ENCODE data around the gene NSDHL.
"Not testable (repeated sequence)": the region's sequence is repeated elsewhere in the genome, so short reads cannot be mapped to it uniquely, and the experiment has no call there.

NSDHL gene

DNA sequence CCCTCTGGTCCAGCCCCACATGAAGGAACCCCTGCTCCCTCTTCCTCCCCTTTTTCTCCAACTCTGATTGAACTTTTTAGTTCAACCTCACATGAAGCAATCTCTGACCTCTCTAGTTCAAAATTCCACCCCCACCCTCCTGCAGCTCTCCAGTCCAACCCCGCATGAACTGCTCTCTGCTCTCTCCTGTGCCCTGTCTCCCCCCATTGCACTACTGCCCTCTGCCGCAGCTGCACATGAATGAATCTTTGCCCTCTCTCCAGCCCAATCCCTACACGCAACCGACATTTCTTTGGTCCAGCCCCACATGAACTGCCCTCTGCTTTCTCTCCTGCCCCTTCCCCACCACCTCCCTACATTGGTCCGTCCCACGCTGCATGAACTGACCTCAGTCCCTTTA, 7.2 kb upstream of the NSDHL start:
- Mint-ChIP-seq H3K4me3 (no peak overlapping the region), H3K36me3 (ENCODE audit: low read depth) (no peaks in the 10 kb centered on the region), H3K27ac (no peak overlapping the region), H3K4me1 (ENCODE audit: low read depth) (peaks cover 1% of the 10 kb centered on the region), H3K9me3 (no peaks in the 10 kb centered on the region), H3K27me3 (ENCODE audit: low read depth) (peaks cover 3% of the 10 kb centered on the region)
- DNase-seq (ENCODE audit: low spot score), result no peak

DNA sequence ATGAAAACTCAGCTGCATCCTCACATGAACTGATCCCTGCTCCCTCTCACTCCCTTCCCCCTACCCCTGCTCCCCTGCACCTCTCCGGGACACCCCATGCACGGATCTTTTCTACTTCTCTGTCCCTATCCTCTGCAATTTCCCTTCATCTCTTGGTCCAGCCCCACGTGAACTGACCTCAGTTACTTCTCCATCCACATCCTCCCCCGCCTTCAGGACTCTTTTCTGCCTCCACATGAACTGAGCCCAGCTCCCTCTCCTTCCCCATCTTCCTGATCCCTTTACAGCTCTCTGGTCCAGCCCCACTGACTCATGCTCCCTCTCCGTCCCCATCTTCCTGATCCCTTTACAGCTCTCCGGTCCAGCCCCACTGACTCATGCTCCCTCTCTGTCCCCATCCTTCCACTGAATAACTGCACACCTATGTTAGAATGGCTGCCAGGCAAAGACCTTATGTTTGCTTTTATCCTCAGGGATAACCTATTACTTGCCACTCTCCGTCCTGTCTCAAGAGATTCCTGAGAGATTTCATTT, 6.0 kb upstream of the NSDHL start:
- peaks cover 4% of the 10 kb centered on the region for H3K4me1 Mint-ChIP-seq (ENCODE audit: low read depth)
- H3K36me3 Mint-ChIP-seq (ENCODE audit: low read depth), result no peaks in the 10 kb centered on the region
- H3K27me3 Mint-ChIP-seq (ENCODE audit: low read depth), result peaks cover 3% of the 10 kb centered on the region
- no peaks in the 10 kb centered on the region for H3K9me3 Mint-ChIP-seq
- H3K27ac Mint-ChIP-seq, result no peak overlapping the region
- no peak overlapping the region for H3K4me3 Mint-ChIP-seq
- DNase-seq (ENCODE audit: low spot score), result no peak

DNA sequence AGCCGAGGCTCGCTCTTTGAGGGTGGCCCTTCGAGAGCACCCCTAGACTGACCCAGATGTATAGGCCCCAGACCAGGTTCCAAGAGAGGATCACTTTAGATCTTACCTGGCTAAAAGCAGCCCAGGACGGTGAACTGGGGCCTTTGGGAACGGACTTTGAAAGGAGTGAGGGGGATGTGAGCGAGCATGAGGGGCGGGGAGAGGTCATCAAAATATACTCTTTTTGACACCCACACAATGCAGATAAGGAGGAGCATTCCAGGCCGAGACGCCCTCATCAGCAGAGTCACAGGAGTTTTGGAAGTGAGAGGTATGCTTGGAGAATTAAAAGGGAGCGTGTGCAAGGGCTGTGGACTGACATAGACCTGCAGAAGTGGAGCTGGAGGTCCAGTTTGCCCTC, 528 bp downstream of the NSDHL start:
- peak overlapping the region; percentile 95 for H3K27ac Mint-ChIP-seq
- H3K27me3 Mint-ChIP-seq (ENCODE audit: low read depth), result no peaks in the 10 kb centered on the region
- H3K36me3 Mint-ChIP-seq (ENCODE audit: low read depth), result peaks cover 20% of the 10 kb centered on the region
- H3K4me3 Mint-ChIP-seq, result peak overlapping the region; percentile 94
- peaks cover 18% of the 10 kb centered on the region for H3K4me1 Mint-ChIP-seq (ENCODE audit: low read depth)
- no peaks in the 10 kb centered on the region for H3K9me3 Mint-ChIP-seq
- no peak for DNase-seq (ENCODE audit: low spot score)

DNA sequence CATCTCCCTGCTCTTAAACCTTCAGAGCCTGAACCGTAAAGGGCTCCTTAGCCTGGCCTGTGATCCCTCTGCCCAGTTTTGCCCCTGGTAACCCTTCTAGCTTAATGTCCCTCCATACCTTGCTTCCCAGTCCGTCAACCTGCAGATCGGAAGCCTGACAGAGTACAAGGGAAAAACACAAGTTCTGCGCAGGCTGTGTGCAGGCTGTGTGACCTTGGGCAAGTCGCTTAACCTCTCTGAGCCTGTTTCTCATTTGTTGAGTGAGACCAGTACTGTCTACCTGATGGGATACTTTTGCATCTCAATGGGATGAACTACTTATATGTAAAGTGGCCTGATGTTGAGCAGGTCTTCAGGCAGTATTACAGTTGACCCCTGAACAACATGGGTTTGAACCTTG, 1.7 kb downstream of the NSDHL start:
- Mint-ChIP-seq H3K27me3 (ENCODE audit: low read depth) (no peaks in the 10 kb centered on the region), H3K4me1 (ENCODE audit: low read depth) (peaks cover 18% of the 10 kb centered on the region), H3K4me3 (peak overlapping the region; percentile 94), H3K9me3 (no peaks in the 10 kb centered on the region), H3K27ac (peak overlapping the region; percentile 33), H3K36me3 (ENCODE audit: low read depth) (peaks cover 27% of the 10 kb centered on the region)
- DNase-seq (ENCODE audit: low spot score), result no peak

DNA sequence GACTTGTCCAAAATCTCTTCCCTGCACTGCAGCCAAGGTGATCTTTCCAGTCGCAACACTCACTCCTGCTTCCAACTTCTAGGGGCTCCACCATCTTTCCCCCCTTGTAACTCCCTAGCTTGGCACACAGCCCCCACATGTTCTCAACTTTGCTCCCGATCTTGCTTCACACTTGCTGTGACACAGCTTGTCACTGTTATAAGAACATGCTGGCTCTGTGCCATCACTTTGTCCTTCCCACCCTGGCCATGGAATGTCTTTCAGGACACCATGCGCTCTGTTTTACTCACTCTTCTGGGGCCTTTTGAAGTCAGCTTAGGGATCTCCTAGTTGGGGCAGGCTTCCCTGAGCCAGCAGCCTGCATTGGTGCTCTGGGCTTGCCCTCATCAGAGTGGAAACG, 2.5 kb downstream of the NSDHL start:
- Mint-ChIP-seq H3K36me3 (ENCODE audit: low read depth) (peaks cover 27% of the 10 kb centered on the region), H3K4me3 (no peak overlapping the region), H3K9me3 (no peaks in the 10 kb centered on the region), H3K27ac (no peak overlapping the region), H3K27me3 (ENCODE audit: low read depth) (no peaks in the 10 kb centered on the region), H3K4me1 (ENCODE audit: low read depth) (peaks cover 21% of the 10 kb centered on the region)
- no peak for DNase-seq (ENCODE audit: low spot score)

DNA sequence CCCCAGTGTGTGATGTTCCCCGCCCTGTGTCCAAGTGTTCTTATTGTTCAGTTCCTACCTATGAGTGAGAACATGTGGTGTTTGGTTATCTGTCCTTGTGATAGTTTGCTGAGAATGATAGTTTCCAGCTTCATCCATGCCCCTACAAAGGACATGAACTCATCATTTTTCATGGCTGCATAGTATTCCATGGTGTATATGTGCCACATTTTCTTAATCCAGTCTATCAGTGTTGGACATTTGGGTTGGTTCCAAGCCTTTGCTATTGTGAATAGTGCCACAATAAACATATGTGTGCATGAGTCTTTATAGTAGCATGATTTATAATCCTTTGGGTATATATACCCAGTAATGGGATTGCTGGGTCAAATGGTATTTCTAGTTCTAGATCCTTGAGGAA, 4.6 kb downstream of the NSDHL start:
- H3K9me3 Mint-ChIP-seq; DNase-seq (ENCODE audit: low spot score); H3K27ac Mint-ChIP-seq; H3K4me3 Mint-ChIP-seq; H3K27me3 Mint-ChIP-seq (ENCODE audit: low read depth): not testable (repeated sequence)
- Mint-ChIP-seq H3K36me3 (ENCODE audit: low read depth) (peaks cover 27% of the 10 kb centered on the region), H3K4me1 (ENCODE audit: low read depth) (peaks cover 19% of the 10 kb centered on the region)

DNA sequence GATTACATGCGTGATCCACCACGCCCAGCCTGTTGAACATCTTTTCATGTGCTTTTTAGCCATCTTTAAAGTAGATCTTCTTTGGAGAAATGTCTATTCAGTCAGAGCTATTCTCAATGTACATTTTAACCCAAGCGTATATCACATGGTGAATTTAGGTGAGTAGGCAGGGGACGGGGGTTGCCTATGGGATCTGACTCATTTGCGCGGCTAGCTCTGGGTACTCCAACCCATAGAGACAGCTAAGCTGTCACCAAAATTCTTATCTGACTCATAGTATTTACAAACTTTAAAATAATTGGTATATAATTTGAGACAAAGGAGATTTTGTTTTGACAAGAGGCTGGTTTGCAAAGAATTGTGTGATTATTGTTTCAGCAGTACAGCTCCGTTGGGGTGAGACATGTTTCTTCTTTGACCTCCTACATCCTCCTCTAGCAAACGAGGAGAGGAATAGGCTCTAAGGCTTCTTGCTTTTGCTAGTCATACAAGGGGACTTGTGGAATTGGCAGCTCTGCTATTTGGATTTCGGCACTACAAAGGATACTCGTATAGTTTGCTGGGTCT, 12.0 kb downstream of the NSDHL start:
- DNase-seq (ENCODE audit: low spot score), result no peak

DNA sequence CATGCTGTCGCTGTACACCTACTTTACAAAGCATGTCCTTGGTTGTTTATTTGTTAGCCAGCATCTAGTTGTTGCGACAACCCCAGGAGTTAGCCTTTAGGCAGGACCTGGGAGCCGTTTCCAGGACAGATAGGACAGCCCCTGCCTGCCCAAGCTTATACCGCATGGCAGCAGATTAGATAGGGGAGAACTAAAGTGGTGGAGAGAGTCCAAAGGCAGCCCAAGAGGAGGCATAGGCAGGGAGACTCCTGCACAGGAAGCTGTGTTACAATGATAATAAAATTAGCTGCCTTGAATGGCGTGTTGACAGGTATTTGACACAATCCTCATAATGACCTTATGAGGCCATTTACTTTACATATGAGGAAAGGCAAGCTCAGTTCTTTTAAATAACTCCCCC, 13.0 kb downstream of the NSDHL start:
- H3K36me3 Mint-ChIP-seq (ENCODE audit: low read depth), result peaks cover 7% of the 10 kb centered on the region
- no peak overlapping the region for H3K27ac Mint-ChIP-seq
- H3K9me3 Mint-ChIP-seq, result no peaks in the 10 kb centered on the region
- no peaks in the 10 kb centered on the region for H3K27me3 Mint-ChIP-seq (ENCODE audit: low read depth)
- DNase-seq (ENCODE audit: low spot score), result no peak
- no peak overlapping the region for H3K4me3 Mint-ChIP-seq
- no peaks in the 10 kb centered on the region for H3K4me1 Mint-ChIP-seq (ENCODE audit: low read depth)

More for the DNA sequence above, 12.0 kb downstream of the NSDHL start:
- Mint-ChIP-seq H3K27ac (no peak overlapping the region), H3K4me3 (no peak overlapping the region), H3K36me3 (ENCODE audit: low read depth) (no peaks in the 10 kb centered on the region), H3K4me1 (ENCODE audit: low read depth) (peaks cover 3% of the 10 kb centered on the region), H3K27me3 (ENCODE audit: low read depth) (no peaks in the 10 kb centered on the region), H3K9me3 (no peaks in the 10 kb centered on the region)

DNA sequence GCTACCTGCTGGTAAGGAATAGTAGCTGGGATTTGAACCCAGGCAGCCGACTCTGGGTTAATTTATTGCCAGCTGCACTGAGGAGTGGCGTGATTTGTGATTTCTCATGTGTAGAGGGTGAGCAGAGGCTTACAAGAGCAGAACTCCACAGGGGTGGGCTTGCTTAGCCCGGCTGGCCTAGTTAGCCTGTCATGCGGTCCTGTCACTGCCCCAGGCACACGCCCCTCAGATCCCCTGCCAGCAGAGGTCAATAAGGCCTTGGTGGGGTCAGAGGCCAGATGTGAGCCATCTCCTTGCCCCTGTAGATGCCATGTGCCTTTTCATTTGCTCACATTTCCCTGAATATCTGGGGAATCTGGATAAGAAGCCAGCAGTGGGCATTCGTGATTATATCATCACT, 13.4 kb downstream of the NSDHL start:
- no peaks in the 10 kb centered on the region for H3K9me3 Mint-ChIP-seq
- H3K4me1 Mint-ChIP-seq (ENCODE audit: low read depth), result no peaks in the 10 kb centered on the region
- H3K27ac Mint-ChIP-seq, result no peak overlapping the region
- H3K27me3 Mint-ChIP-seq (ENCODE audit: low read depth), result no peaks in the 10 kb centered on the region
- peaks cover 9% of the 10 kb centered on the region for H3K36me3 Mint-ChIP-seq (ENCODE audit: low read depth)
- no peak for DNase-seq (ENCODE audit: low spot score)
- H3K4me3 Mint-ChIP-seq, result no peak overlapping the region

DNA sequence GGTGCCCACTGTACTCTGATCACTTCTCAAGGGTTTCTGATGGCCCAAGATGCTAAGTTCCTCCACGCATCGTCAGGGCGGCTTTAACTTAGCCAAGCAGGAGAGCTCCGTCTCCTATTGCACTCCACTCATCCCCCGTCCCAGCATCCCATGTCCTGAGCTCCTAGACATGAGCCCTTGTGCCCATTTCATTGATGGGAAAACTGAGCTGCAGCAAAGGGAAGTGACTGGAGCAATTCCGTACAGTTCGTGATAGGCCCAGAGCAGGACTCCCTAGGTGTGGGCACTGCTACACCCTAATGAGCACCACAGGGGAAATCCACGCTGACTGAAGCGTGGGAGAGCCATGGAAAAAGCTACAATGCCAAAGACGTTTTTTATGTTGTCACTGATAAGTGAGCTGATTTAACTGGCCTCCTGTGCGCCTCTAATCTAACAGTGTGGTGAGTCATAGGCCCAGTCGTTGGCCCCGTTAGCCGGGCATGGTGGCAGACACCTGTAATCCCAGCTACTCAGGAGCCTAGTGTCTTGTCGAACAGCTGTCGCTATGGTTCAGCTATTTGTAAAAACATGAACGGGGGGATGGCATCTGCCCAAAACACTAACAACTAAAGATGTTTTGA, 14.9 kb downstream of the NSDHL start:
- Mint-ChIP-seq H3K27ac (no peak overlapping the region), H3K27me3 (ENCODE audit: low read depth) (no peaks in the 10 kb centered on the region)

DNA sequence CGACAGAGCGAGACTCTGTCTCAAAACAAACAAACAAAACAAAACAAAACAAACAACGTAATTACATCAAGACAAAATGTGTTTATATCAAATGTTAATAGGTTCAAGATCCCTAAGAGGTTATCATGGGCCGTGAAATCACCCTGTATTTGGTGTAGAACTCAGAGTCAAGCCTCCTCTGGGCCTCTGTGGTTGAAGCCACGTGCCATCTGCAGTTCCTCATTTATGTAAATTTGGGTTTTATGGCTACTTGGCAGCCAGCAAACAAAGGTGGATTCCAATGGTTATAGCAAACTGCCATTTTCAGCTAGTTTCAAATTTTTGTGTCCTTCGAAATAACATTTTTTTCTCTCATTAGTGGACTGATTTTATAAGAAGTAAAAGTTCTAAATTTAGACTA, 16.4 kb downstream of the NSDHL start:
- no peaks in the 10 kb centered on the region for H3K9me3 Mint-ChIP-seq
- DNase-seq (ENCODE audit: low spot score), result no peak
- peaks cover 7% of the 10 kb centered on the region for H3K4me1 Mint-ChIP-seq (ENCODE audit: low read depth)
- H3K27ac Mint-ChIP-seq, result no peak overlapping the region
- no peak overlapping the region for H3K4me3 Mint-ChIP-seq
- H3K36me3 Mint-ChIP-seq (ENCODE audit: low read depth), result peaks cover 24% of the 10 kb centered on the region
- H3K27me3 Mint-ChIP-seq (ENCODE audit: low read depth), result no peaks in the 10 kb centered on the region

More for the DNA sequence above, 14.9 kb downstream of the NSDHL start:
- no peak for DNase-seq (ENCODE audit: low spot score)
- Mint-ChIP-seq H3K4me1 (ENCODE audit: low read depth) (peaks cover 1% of the 10 kb centered on the region), H3K9me3 (no peaks in the 10 kb centered on the region), H3K36me3 (ENCODE audit: low read depth) (peaks cover 11% of the 10 kb centered on the region), H3K4me3 (no peak overlapping the region)

DNA sequence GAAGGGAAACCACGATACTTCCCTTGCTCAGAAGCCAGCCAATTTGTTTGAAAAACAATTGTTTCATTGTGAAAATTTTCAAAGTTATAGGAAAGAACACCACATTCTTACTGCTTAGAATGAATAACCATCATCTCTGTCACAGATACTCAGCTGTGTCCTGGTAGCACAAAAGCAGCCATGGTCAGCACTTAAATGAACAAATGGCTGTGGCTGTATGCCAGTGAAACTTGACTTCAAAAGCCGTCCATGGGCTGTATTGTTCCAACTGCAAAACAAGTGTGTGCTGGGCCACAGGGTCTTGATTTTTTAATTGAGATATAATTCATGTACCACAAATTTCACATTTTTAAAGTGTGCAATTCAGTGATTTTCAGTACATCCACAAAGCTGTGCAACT, 19.6 kb downstream of the NSDHL start:
- peaks cover 28% of the 10 kb centered on the region for H3K36me3 Mint-ChIP-seq (ENCODE audit: low read depth)
- H3K9me3 Mint-ChIP-seq, result no peaks in the 10 kb centered on the region
- H3K27ac Mint-ChIP-seq, result no peak overlapping the region
- H3K4me3 Mint-ChIP-seq, result no peak overlapping the region
- no peak for DNase-seq (ENCODE audit: low spot score)
- H3K27me3 Mint-ChIP-seq (ENCODE audit: low read depth), result no peaks in the 10 kb centered on the region
- H3K4me1 Mint-ChIP-seq (ENCODE audit: low read depth), result peaks cover 10% of the 10 kb centered on the region

DNA sequence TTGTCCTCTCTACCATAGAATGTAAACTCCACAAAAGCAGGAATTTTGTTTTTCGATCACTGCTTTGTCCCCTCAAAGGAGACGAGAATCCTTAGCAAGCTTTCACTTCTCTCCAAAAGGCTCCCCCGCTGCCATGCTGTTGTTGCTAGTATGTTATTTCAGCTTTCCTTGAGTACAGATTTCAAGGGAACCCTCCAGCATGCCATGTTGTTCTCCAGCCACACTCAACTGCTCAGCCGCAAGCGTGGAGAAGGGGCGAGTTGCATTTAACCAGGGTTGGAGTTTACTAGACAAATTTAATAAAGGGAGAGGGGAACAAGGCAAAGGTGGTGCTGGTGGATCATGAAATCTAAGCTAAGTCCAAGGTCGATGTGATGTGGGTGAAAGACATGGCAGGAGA, 23.1 kb downstream of the NSDHL start:
- no peak for DNase-seq (ENCODE audit: low spot score)
- H3K36me3 Mint-ChIP-seq (ENCODE audit: low read depth), result peaks cover 22% of the 10 kb centered on the region
- H3K9me3 Mint-ChIP-seq, result no peaks in the 10 kb centered on the region
- H3K27me3 Mint-ChIP-seq (ENCODE audit: low read depth), result no peaks in the 10 kb centered on the region
- H3K27ac Mint-ChIP-seq, result no peak overlapping the region
- peaks cover 10% of the 10 kb centered on the region for H3K4me1 Mint-ChIP-seq (ENCODE audit: low read depth)
- H3K4me3 Mint-ChIP-seq, result no peak overlapping the region

DNA sequence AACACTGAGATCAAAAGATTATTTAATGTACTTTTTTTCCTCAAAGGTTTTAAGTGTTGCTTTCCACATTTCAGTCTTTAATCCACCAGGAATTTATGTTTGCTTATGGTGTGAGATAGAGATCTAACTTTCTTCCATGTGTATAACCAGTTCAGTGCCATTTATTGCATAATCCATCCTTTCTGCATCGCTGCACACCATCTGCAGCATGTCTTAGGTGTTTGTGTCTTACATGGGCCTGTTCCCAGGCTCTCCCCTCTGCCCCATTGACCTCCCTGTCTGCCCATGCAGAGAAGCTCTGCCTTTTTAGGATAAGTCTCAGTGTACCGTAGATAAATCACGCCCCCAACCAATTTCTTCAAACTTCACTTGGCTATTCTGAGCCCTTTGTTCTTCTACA, 30.3 kb downstream of the NSDHL start:
- H3K36me3 Mint-ChIP-seq (ENCODE audit: low read depth), result peaks cover 9% of the 10 kb centered on the region
- no peak for DNase-seq (ENCODE audit: low spot score)

DNA sequence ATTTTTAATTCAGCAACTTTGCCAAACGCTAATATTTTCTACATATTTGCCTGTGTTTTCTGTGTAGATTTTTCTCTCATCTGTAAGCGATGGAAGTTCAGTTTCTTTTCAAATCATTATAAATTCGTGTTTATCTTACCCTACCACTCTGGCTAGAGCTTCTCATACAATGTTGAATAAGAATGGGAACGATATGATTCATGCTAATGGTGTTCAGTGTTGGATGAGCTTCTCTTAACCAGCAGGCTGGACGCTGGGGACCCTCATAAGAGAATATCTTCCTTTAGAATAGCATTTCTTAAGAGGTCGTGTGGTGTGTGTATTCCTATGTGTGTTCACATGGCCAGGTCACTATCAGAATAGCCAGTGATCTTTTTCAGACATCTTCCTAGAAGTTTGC, 31.0 kb downstream of the NSDHL start:
- Mint-ChIP-seq H3K4me1 (ENCODE audit: low read depth) (no peaks in the 10 kb centered on the region), H3K9me3 (no peaks in the 10 kb centered on the region), H3K27me3 (ENCODE audit: low read depth) (no peaks in the 10 kb centered on the region), H3K27ac (no peak overlapping the region), H3K36me3 (ENCODE audit: low read depth) (peaks cover 9% of the 10 kb centered on the region), H3K4me3 (no peak overlapping the region)
- DNase-seq (ENCODE audit: low spot score), result no peak

More for the DNA sequence above, 30.3 kb downstream of the NSDHL start:
- Mint-ChIP-seq H3K4me3 (no peak overlapping the region), H3K4me1 (ENCODE audit: low read depth) (no peaks in the 10 kb centered on the region), H3K27me3 (ENCODE audit: low read depth) (no peaks in the 10 kb centered on the region), H3K27ac (no peak overlapping the region), H3K9me3 (no peaks in the 10 kb centered on the region)

Measured in T-helper 2 cell treated with Interferon-gamma antibody and Interleukin-4, amounts not matched to agents 5 μg/mL and 100 μg/mL, for 36 hours (primary cell).